Activated B cell treated with CpG ODN at 0.5 μM for 24 hours (primary cell): ENCODE measurements around the gene WSCD1. TPM values are rescaled to one million over a fixed set of nuclear protein-coding genes. Genes with fewer than 3 reads are reported as not detected.

Experiments
- ATAC-seq: fragments of 200-7000 bp; cut with Tn5 transposase; one replicate; pipeline ENCODE4 v1.10.0; 2021; ENCODE audit warnings: low read depth, mild to moderate bottlenecking, moderate library complexity
- CTCF ChIA-PET: fragments of 350-600 bp; sonication (Branson Sonifier 250); formaldehyde crosslinking; loops from one replicate; lab custom pipeline; 2021; ENCODE audit warnings: antibody characterized with exemption; lab: Charles Lee
- POLR2A ChIA-PET: fragments of 350-600 bp; sonication (Branson Sonifier 250); formaldehyde crosslinking; loops from one replicate; lab custom pipeline; 2021; ENCODE audit warnings: antibody characterized with exemption; lab: Charles Lee
- DNase-seq: peaks from one replicate; pipeline ENCODE4 v3.0.0; 2022
- H3K27ac Mint-ChIP-seq: one replicate; pipeline ENCODE4 v1.8.0; 2020; ENCODE audit warnings: mixed read lengths
- H3K27me3 Mint-ChIP-seq: one replicate; pipeline ENCODE4 v1.8.0; 2021; ENCODE audit warnings: mixed read lengths
- H3K36me3 Mint-ChIP-seq: one replicate; pipeline ENCODE4 v1.8.0; 2021; ENCODE audit warnings: low read depth, mixed read lengths
- H3K4me1 Mint-ChIP-seq: one replicate; pipeline ENCODE4 v1.8.0; 2021; ENCODE audit warnings: mixed read lengths
- H3K4me3 Mint-ChIP-seq: one replicate; pipeline ENCODE4 v1.8.0; 2020; ENCODE audit warnings: mild to moderate bottlenecking, mixed read lengths
- H3K9me3 Mint-ChIP-seq: one replicate; pipeline ENCODE4 v1.8.0; 2020; ENCODE audit warnings: mixed read lengths
- intact Hi-C: fragments of 100-400 bp; cut with micrococcal nuclease; formaldehyde crosslinking; loops from one replicate; pipeline ENCODE4 v1.15.1; 2024
- total RNA-seq: library from RNA; stranded (reverse); gene quantifications from 2 replicates; pipeline ENCODE4 v1.2.3, GENCODE V29; 2022
- TF ChIP-seq, protein P1 (sequence below): fragments of 200-600 bp; IDR thresholded peaks from one replicate; pipeline ENCODE4 v1.8.0; 2022; ENCODE audit warnings: antibody characterized with exemption, mild to moderate bottlenecking

The WSCD1 gene
- total RNA-seq, 1 donor from 2014 or later, result not detected

DNA sequence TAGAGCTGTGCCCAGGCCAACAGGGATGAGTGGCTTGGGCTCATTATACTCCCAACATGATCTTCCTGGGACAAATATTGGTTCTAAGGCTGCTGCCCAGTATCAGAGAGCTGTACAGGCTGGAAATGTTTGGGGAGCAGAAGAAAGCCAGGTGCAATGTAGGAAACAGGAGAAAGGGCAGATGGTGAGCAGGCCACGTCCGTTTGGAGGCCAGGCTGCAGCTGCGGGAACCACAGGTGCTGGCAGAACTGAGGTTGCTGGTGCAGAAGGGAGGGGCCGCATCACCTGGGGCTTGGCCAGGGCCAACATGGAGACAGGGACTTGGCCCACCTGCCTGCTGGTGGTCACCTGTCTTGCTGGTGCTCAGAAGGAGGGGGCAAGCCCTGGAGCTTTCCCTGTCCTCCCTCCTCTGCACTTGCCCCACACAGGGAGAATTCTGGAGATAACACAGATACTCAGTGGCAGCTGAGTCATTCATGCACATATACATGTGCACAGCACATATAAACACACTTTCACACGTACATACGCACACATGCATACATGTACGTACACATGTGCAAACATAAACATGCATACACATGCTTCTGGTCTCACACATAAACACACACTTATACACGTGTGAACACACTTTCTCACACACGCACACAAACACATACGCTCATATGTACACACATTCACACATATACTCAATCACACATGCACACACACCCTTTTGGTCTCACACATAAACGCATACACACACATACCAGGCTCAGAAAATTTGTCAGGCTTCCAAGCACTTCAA is 67.7 kb downstream of the WSCD1 start:
- H3K4me3 Mint-ChIP-seq, result no peak overlapping the region
- TF ChIP-seq, protein P1, sequence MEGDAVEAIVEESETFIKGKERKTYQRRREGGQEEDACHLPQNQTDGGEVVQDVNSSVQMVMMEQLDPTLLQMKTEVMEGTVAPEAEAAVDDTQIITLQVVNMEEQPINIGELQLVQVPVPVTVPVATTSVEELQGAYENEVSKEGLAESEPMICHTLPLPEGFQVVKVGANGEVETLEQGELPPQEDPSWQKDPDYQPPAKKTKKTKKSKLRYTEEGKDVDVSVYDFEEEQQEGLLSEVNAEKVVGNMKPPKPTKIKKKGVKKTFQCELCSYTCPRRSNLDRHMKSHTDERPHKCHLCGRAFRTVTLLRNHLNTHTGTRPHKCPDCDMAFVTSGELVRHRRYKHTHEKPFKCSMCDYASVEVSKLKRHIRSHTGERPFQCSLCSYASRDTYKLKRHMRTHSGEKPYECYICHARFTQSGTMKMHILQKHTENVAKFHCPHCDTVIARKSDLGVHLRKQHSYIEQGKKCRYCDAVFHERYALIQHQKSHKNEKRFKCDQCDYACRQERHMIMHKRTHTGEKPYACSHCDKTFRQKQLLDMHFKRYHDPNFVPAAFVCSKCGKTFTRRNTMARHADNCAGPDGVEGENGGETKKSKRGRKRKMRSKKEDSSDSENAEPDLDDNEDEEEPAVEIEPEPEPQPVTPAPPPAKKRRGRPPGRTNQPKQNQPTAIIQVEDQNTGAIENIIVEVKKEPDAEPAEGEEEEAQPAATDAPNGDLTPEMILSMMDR, result no peak
- H3K27ac Mint-ChIP-seq, result no peak overlapping the region
- no peaks in the 10 kb centered on the region for H3K4me1 Mint-ChIP-seq
- ChIA-PET CTCF (no interaction called here), POLR2A (no interaction called here)
- ATAC-seq (no peak), DNase-seq (no peak)
- intact Hi-C loops, result no loop called here
- H3K27me3 Mint-ChIP-seq, result peaks cover 9% of the 10 kb centered on the region
- H3K9me3 Mint-ChIP-seq, result no peaks in the 10 kb centered on the region
- no peaks in the 10 kb centered on the region for H3K36me3 Mint-ChIP-seq

DNA sequence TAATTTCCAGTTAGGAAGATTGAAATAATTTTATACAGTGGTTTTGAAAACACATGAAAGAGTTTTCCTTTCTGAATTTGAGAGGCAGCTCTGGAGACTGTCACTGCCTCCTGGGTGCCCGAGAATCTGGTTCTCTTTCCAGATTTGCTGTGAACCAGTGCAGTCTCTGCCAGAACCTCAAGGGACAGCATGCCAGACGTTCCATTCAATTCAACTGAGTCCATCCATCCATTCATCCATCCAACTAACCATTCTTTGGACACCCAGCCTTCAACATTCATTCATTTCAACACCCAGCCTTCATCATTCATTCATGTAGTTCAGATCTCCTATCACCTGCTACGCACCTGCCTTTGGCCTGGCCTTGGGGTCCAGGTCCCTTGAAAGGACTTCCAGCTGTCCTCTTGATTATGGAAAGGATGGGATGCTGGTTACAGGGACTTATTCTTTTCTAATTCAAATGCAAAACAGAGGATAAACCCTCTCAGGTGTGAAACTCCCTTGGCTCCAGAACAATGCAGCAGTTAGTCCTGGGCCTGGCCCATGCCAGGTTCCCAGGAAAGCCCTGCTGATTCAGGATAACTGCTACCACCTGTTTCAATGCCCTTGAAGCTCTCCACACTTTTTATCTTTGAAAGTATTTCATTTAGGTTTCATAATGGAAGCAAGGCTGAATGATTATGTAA is 68.7 kb downstream of the WSCD1 start:
- DNase-seq (no peak), ATAC-seq (no peak)
- Mint-ChIP-seq H3K27ac (no peak overlapping the region), H3K4me3 (no peak overlapping the region), H3K36me3 (no peaks in the 10 kb centered on the region), H3K27me3 (peaks cover 9% of the 10 kb centered on the region), H3K9me3 (no peaks in the 10 kb centered on the region), H3K4me1 (no peaks in the 10 kb centered on the region)
- TF ChIP-seq, protein P1, result no peak
- ChIA-PET POLR2A (no interaction called here), CTCF (no interaction called here)
- intact Hi-C loops, result no loop called here

GRCh38 chr17:6139447-6139832 is 69.3 kb downstream of the WSCD1 start:
- POLR2A ChIA-PET, result no interaction called here

GRCh38 chr17:6140188-6140587 is 70.0 kb downstream of the WSCD1 start:
- DNase-seq (no peak), ATAC-seq (no peak)
- TF ChIP-seq, protein P1, result no peak
- ChIA-PET CTCF (no interaction called here), POLR2A (no interaction called here)
- H3K27ac Mint-ChIP-seq, result no peak overlapping the region
- no peaks in the 10 kb centered on the region for H3K4me1 Mint-ChIP-seq
- intact Hi-C loops, result no loop called here
- peaks cover 9% of the 10 kb centered on the region for H3K27me3 Mint-ChIP-seq
- no peaks in the 10 kb centered on the region for H3K9me3 Mint-ChIP-seq
- no peaks in the 10 kb centered on the region for H3K36me3 Mint-ChIP-seq
- no peak overlapping the region for H3K4me3 Mint-ChIP-seq

More at GRCh38 chr17:6139447-6139832, 69.3 kb downstream of the WSCD1 start:
- no peaks in the 10 kb centered on the region for H3K9me3 Mint-ChIP-seq
- H3K27me3 Mint-ChIP-seq, result peaks cover 9% of the 10 kb centered on the region
- H3K4me1 Mint-ChIP-seq, result no peaks in the 10 kb centered on the region
- intact Hi-C loops, result no loop called here
- TF ChIP-seq, protein P1, result no peak
- ATAC-seq, result no peak
- no peak overlapping the region for H3K4me3 Mint-ChIP-seq
- CTCF ChIA-PET, result no interaction called here
- no peak overlapping the region for H3K27ac Mint-ChIP-seq
- H3K36me3 Mint-ChIP-seq, result no peaks in the 10 kb centered on the region
- no peak for DNase-seq

- no peak overlapping the region for H3K4me3 Mint-ChIP-seq
- intact Hi-C loops, result no loop called here
- no peaks in the 10 kb centered on the region for H3K9me3 Mint-ChIP-seq
- H3K4me1 Mint-ChIP-seq, result no peaks in the 10 kb centered on the region
- TF ChIP-seq, protein P1, result no peak
- DNase-seq, result no peak
- no peak overlapping the region for H3K27ac Mint-ChIP-seq
- POLR2A ChIA-PET, result no interaction called here
- H3K36me3 Mint-ChIP-seq, result no peaks in the 10 kb centered on the region
- no peak for ATAC-seq
- CTCF ChIA-PET, result no interaction called here
- H3K27me3 Mint-ChIP-seq, result peaks cover 9% of the 10 kb centered on the region
Observed at GRCh38 chr17:6140728-6141330, 70.7 kb downstream of the WSCD1 start.
